ENCODE measurements around the gene NCKAP5.

Gene NCKAP5

GRCh38 chr2:132665401-132666140 lies 902.7 kb downstream of the NCKAP5 start:
- no peak overlapping the region for H3K27ac Mint-ChIP-seq
- no peaks in the 10 kb centered on the region for H3K9me3 Mint-ChIP-seq
- no peaks in the 10 kb centered on the region for H3K4me1 Mint-ChIP-seq (ENCODE audit: low read depth)
- H3K27me3 Mint-ChIP-seq (ENCODE audit: low read depth) = peaks cover 23% of the 10 kb centered on the region
- peaks cover 2% of the 10 kb centered on the region for H3K36me3 Mint-ChIP-seq (ENCODE audit: low read depth)
- no peak overlapping the region for H3K4me3 Mint-ChIP-seq

DNA sequence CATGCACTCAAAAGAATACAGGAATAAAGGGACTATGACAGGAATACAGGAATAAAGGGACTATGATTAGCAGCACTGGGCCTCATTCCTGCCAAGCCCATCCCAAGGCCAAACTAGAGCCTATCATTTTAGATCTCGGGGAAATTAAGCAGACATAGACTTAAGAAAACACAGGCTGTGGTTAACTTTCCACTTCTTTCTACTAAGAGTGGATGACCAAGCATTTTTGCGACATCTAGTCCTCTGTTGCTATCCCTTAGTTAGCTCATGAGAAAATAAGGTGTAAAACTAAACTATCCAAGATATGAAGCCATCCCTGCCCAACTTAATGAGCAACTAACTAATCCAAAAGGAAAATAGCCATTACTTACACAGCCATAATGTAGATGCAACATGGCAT lies 904.2 kb downstream of the NCKAP5 start:
- Mint-ChIP-seq H3K4me3 (no peak overlapping the region), H3K9me3 (no peaks in the 10 kb centered on the region), H3K27ac (no peak overlapping the region), H3K27me3 (ENCODE audit: low read depth) (peaks cover 20% of the 10 kb centered on the region), H3K36me3 (ENCODE audit: low read depth) (peaks cover 2% of the 10 kb centered on the region), H3K4me1 (ENCODE audit: low read depth) (no peaks in the 10 kb centered on the region)

- Mint-ChIP-seq H3K36me3 (ENCODE audit: low read depth) (no peaks in the 10 kb centered on the region), H3K4me1 (ENCODE audit: low read depth) (no peaks in the 10 kb centered on the region), H3K27me3 (ENCODE audit: low read depth) (peaks cover 9% of the 10 kb centered on the region), H3K27ac (no peak overlapping the region), H3K9me3 (no peaks in the 10 kb centered on the region), H3K4me3 (no peak overlapping the region)
Observed at GRCh38 chr2:132662732-132663131, 905.5 kb downstream of the NCKAP5 start.

- Mint-ChIP-seq H3K27ac (no peak overlapping the region), H3K4me3 (no peak overlapping the region), H3K36me3 (ENCODE audit: low read depth) (no peaks in the 10 kb centered on the region), H3K27me3 (ENCODE audit: low read depth) (no peaks in the 10 kb centered on the region), H3K4me1 (ENCODE audit: low read depth) (no peaks in the 10 kb centered on the region), H3K9me3 (no peaks in the 10 kb centered on the region)
Observed at GRCh38 chr2:132659331-132659730, 908.9 kb downstream of the NCKAP5 start.

- H3K9me3 Mint-ChIP-seq = no peaks in the 10 kb centered on the region
- no peak overlapping the region for H3K4me3 Mint-ChIP-seq
- H3K36me3 Mint-ChIP-seq (ENCODE audit: low read depth) = no peaks in the 10 kb centered on the region
- no peaks in the 10 kb centered on the region for H3K27me3 Mint-ChIP-seq (ENCODE audit: low read depth)
- H3K27ac Mint-ChIP-seq = no peak overlapping the region
- H3K4me1 Mint-ChIP-seq (ENCODE audit: low read depth) = no peaks in the 10 kb centered on the region
Observed at GRCh38 chr2:132656266-132656975, 911.8 kb downstream of the NCKAP5 start.

GRCh38 chr2:132654968-132655367 lies 913.3 kb downstream of the NCKAP5 start:
- Mint-ChIP-seq H3K9me3 (no peaks in the 10 kb centered on the region), H3K4me3 (no peak overlapping the region), H3K27me3 (ENCODE audit: low read depth) (no peaks in the 10 kb centered on the region), H3K27ac (no peak overlapping the region), H3K4me1 (ENCODE audit: low read depth) (no peaks in the 10 kb centered on the region), H3K36me3 (ENCODE audit: low read depth) (no peaks in the 10 kb centered on the region)

- no peaks in the 10 kb centered on the region for H3K4me1 Mint-ChIP-seq (ENCODE audit: low read depth)
- no peak overlapping the region for H3K27ac Mint-ChIP-seq
- no peaks in the 10 kb centered on the region for H3K36me3 Mint-ChIP-seq (ENCODE audit: low read depth)
- no peaks in the 10 kb centered on the region for H3K27me3 Mint-ChIP-seq (ENCODE audit: low read depth)
- H3K4me3 Mint-ChIP-seq = no peak overlapping the region
- H3K9me3 Mint-ChIP-seq = no peaks in the 10 kb centered on the region
Observed at GRCh38 chr2:132654335-132654734, 913.9 kb downstream of the NCKAP5 start.

- H3K4me3 Mint-ChIP-seq = no peak overlapping the region
Observed at GRCh38 chr2:132652474-132652873, 915.8 kb downstream of the NCKAP5 start.

GRCh38 chr2:132651115-132652045 lies 916.9 kb downstream of the NCKAP5 start:
- H3K36me3 Mint-ChIP-seq (ENCODE audit: low read depth) = no peaks in the 10 kb centered on the region
- H3K4me1 Mint-ChIP-seq (ENCODE audit: low read depth) = no peaks in the 10 kb centered on the region
- no peaks in the 10 kb centered on the region for H3K27me3 Mint-ChIP-seq (ENCODE audit: low read depth)
- H3K27ac Mint-ChIP-seq = no peak overlapping the region
- H3K4me3 Mint-ChIP-seq = no peak overlapping the region
- H3K9me3 Mint-ChIP-seq = no peaks in the 10 kb centered on the region

More at GRCh38 chr2:132652474-132652873, 915.8 kb downstream of the NCKAP5 start:
- Mint-ChIP-seq H3K27ac (no peak overlapping the region), H3K36me3 (ENCODE audit: low read depth) (no peaks in the 10 kb centered on the region), H3K4me1 (ENCODE audit: low read depth) (no peaks in the 10 kb centered on the region), H3K27me3 (ENCODE audit: low read depth) (no peaks in the 10 kb centered on the region), H3K9me3 (no peaks in the 10 kb centered on the region)

- no peaks in the 10 kb centered on the region for H3K27me3 Mint-ChIP-seq (ENCODE audit: low read depth)
- H3K4me3 Mint-ChIP-seq = no peak overlapping the region
- no peaks in the 10 kb centered on the region for H3K4me1 Mint-ChIP-seq (ENCODE audit: low read depth)
- H3K36me3 Mint-ChIP-seq (ENCODE audit: low read depth) = no peaks in the 10 kb centered on the region
- H3K9me3 Mint-ChIP-seq = no peaks in the 10 kb centered on the region
- H3K27ac Mint-ChIP-seq = no peak overlapping the region
Observed at GRCh38 chr2:132646540-132647108, 921.6 kb downstream of the NCKAP5 start.

- no peaks in the 10 kb centered on the region for H3K9me3 Mint-ChIP-seq
- no peak overlapping the region for H3K4me3 Mint-ChIP-seq
- no peaks in the 10 kb centered on the region for H3K4me1 Mint-ChIP-seq (ENCODE audit: low read depth)
- H3K36me3 Mint-ChIP-seq (ENCODE audit: low read depth) = no peaks in the 10 kb centered on the region
- no peak overlapping the region for H3K27ac Mint-ChIP-seq
- no peaks in the 10 kb centered on the region for H3K27me3 Mint-ChIP-seq (ENCODE audit: low read depth)
Observed at GRCh38 chr2:132645722-132646539, 922.3 kb downstream of the NCKAP5 start.

- H3K4me3 Mint-ChIP-seq = no peak overlapping the region
- no peak overlapping the region for H3K27ac Mint-ChIP-seq
- no peaks in the 10 kb centered on the region for H3K36me3 Mint-ChIP-seq (ENCODE audit: low read depth)
- no peaks in the 10 kb centered on the region for H3K4me1 Mint-ChIP-seq (ENCODE audit: low read depth)
- H3K9me3 Mint-ChIP-seq = no peaks in the 10 kb centered on the region
- no peaks in the 10 kb centered on the region for H3K27me3 Mint-ChIP-seq (ENCODE audit: low read depth)
Observed at GRCh38 chr2:132645176-132645575, 923.1 kb downstream of the NCKAP5 start.

GRCh38 chr2:132642415-132642814 lies 925.8 kb downstream of the NCKAP5 start:
- H3K4me1 Mint-ChIP-seq (ENCODE audit: low read depth) = no peaks in the 10 kb centered on the region
- H3K9me3 Mint-ChIP-seq = no peaks in the 10 kb centered on the region
- H3K4me3 Mint-ChIP-seq = no peak overlapping the region
- H3K27ac Mint-ChIP-seq = no peak overlapping the region
- no peaks in the 10 kb centered on the region for H3K27me3 Mint-ChIP-seq (ENCODE audit: low read depth)
- H3K36me3 Mint-ChIP-seq (ENCODE audit: low read depth) = no peaks in the 10 kb centered on the region

- no peak overlapping the region for H3K27ac Mint-ChIP-seq
Observed at GRCh38 chr2:132641819-132642218, 926.4 kb downstream of the NCKAP5 start.

More at GRCh38 chr2:132641819-132642218, 926.4 kb downstream of the NCKAP5 start:
- no peaks in the 10 kb centered on the region for H3K4me1 Mint-ChIP-seq (ENCODE audit: low read depth)
- no peaks in the 10 kb centered on the region for H3K9me3 Mint-ChIP-seq
- no peaks in the 10 kb centered on the region for H3K27me3 Mint-ChIP-seq (ENCODE audit: low read depth)
- no peaks in the 10 kb centered on the region for H3K36me3 Mint-ChIP-seq (ENCODE audit: low read depth)
- no peak overlapping the region for H3K4me3 Mint-ChIP-seq
